ENCODE results near the gene CACNA2D2.

DNA sequence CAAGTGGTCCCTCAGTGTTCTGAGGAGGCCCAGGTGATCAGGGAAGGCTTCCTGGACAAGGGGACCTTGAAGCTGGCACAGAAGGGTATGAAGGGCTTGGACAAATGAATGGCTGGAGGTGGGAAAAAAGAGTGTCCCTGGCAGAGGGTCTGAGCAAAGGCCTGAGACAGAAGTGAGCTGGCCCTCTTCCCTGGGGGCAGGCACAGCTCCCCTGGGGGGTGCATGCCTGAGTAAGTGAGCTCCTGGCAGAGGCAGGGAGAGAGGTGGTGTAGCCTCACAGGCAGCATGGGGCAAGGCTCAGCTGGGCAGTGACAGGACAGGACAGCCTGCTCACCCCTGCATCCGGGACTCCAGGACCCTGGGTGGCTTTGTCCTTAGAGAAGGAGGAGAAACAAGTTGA lies 5.4 kb upstream of the CACNA2D2 start:
- TF ChIP-seq POLR2A (IDR thresholded peaks at IDR 0.05): no peak
- TF ChIP-seq, protein P1, sequence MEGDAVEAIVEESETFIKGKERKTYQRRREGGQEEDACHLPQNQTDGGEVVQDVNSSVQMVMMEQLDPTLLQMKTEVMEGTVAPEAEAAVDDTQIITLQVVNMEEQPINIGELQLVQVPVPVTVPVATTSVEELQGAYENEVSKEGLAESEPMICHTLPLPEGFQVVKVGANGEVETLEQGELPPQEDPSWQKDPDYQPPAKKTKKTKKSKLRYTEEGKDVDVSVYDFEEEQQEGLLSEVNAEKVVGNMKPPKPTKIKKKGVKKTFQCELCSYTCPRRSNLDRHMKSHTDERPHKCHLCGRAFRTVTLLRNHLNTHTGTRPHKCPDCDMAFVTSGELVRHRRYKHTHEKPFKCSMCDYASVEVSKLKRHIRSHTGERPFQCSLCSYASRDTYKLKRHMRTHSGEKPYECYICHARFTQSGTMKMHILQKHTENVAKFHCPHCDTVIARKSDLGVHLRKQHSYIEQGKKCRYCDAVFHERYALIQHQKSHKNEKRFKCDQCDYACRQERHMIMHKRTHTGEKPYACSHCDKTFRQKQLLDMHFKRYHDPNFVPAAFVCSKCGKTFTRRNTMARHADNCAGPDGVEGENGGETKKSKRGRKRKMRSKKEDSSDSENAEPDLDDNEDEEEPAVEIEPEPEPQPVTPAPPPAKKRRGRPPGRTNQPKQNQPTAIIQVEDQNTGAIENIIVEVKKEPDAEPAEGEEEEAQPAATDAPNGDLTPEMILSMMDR (IDR thresholded peaks at IDR 0.05): no peak

All from body of pancreas (tissue), 4 donors.